HepG2 (cell line): ENCODE data around the gene ZCWPW2. TPM values are rescaled to one million over a fixed set of nuclear protein-coding genes. Genes with fewer than 3 reads are reported as not detected.

Experiments
- AGO2 ChIP-seq: fragments of 200-400 bp; formaldehyde crosslinking; optimal IDR thresholded peaks from 2 replicates; pipeline ENCODE3; 2017; ENCODE audit warnings: mild to moderate bottlenecking, low read depth, low read length, moderate library complexity
- ATF6 ChIP-seq: sonication (generic); formaldehyde crosslinking; conservative IDR thresholded peaks from 2 replicates; pipeline ENCODE4 v1.4.0; 2020; ENCODE audit warnings: missing genetic modification reagents
- BCL6 ChIP-seq: IDR thresholded peaks from 2 replicates; pipeline ENCODE4 v1.6.1; 2016; ENCODE audit warnings: missing genetic modification reagents, missing compliant biosample characterization
- CENPX ChIP-seq: sonication (generic); formaldehyde crosslinking; IDR thresholded peaks from 2 replicates; pipeline ENCODE4 v1.9.0; 2021; ENCODE audit warnings: mild to moderate bottlenecking, missing genetic modification reagents, moderate library complexity
- E2F2 ChIP-seq: sonication (generic); formaldehyde crosslinking; IDR thresholded peaks from 2 replicates; pipeline ENCODE4 v1.4.0; 2020; ENCODE audit warnings: missing genetic modification reagents, borderline replicate concordance
- GATAD2A ChIP-seq: IDR thresholded peaks from 2 replicates; pipeline ENCODE4 v1.6.1; 2016
- HDAC2 ChIP-seq: sonication (generic); formaldehyde crosslinking; IDR thresholded peaks from 2 replicates; pipeline ENCODE4 v1.4.0; 2020; ENCODE audit warnings: missing genetic modification reagents
- KLF13 ChIP-seq: sonication (generic); formaldehyde crosslinking; IDR thresholded peaks from 2 replicates; pipeline ENCODE4 v1.4.0; 2020; ENCODE audit warnings: mild to moderate bottlenecking, missing genetic modification reagents
- MIER2 ChIP-seq: IDR thresholded peaks from 2 replicates; pipeline ENCODE4 v1.6.1; 2016; ENCODE audit warnings: missing biosample characterization, missing genetic modification reagents
- MIXL1 ChIP-seq: IDR thresholded peaks from 2 replicates; pipeline ENCODE4 v1.6.1; 2016
- PAF1 ChIP-seq: IDR thresholded peaks from 2 replicates; pipeline ENCODE4 v1.6.1; 2016; ENCODE audit warnings: missing genetic modification reagents, missing compliant biosample characterization
- RNF219 ChIP-seq: sonication (generic); formaldehyde crosslinking; IDR thresholded peaks from 2 replicates; pipeline ENCODE4 v1.5.0; 2020; ENCODE audit warnings: mild to moderate bottlenecking, missing genetic modification reagents
- SNAPC2 ChIP-seq: sonication (generic); formaldehyde crosslinking; IDR thresholded peaks from 2 replicates; pipeline ENCODE4 v1.8.1; 2022; ENCODE audit warnings: mild to moderate bottlenecking, missing genetic modification reagents
- TSC22D2 ChIP-seq: sonication (generic); formaldehyde crosslinking; IDR thresholded peaks from 2 replicates; pipeline ENCODE4 v1.5.1; 2020; ENCODE audit warnings: missing genetic modification reagents, mild to moderate bottlenecking, borderline replicate concordance
- WIZ ChIP-seq: sonication (generic); formaldehyde crosslinking; IDR thresholded peaks from 2 replicates; pipeline ENCODE4 v1.5.1; 2020; ENCODE audit warnings: mild to moderate bottlenecking, missing genetic modification reagents
- ZEB1 ChIP-seq: IDR thresholded peaks from 2 replicates; pipeline ENCODE4 v1.6.1; 2012; ENCODE audit warnings: mild to moderate bottlenecking, low read depth, inconsistent platforms; ENCODE audit not compliant: insufficient replicate concordance
- ZKSCAN5 ChIP-seq: sonication (generic); formaldehyde crosslinking; IDR thresholded peaks from 2 replicates; pipeline ENCODE4 v1.5.1; 2020; ENCODE audit warnings: mild to moderate bottlenecking, missing genetic modification reagents
- ZKSCAN8 ChIP-seq: IDR thresholded peaks from 2 replicates; pipeline ENCODE4 v1.6.1; 2016; ENCODE audit warnings: borderline replicate concordance, missing genetic modification reagents, missing compliant biosample characterization
- ZNF253 ChIP-seq: sonication (generic); formaldehyde crosslinking; IDR thresholded peaks from 2 replicates; pipeline ENCODE4 v1.8.0; 2022; ENCODE audit warnings: mild to moderate bottlenecking, missing genetic modification reagents, borderline replicate concordance
- ZNF367 ChIP-seq: sonication (generic); formaldehyde crosslinking; IDR thresholded peaks from 2 replicates; pipeline ENCODE4 v1.4.0; 2020; ENCODE audit warnings: missing genetic modification reagents, borderline replicate concordance
- ZNF770 ChIP-seq: sonication (generic); formaldehyde crosslinking; IDR thresholded peaks from 2 replicates; pipeline ENCODE4 v1.5.0; 2020; ENCODE audit warnings: mild to moderate bottlenecking, missing genetic modification reagents
- ZNF816 ChIP-seq: sonication (generic); formaldehyde crosslinking; IDR thresholded peaks from 2 replicates; pipeline ENCODE4 v1.8.0; 2022; ENCODE audit warnings: missing genetic modification reagents, mild to moderate bottlenecking, borderline replicate concordance
- polyA plus RNA-seq, 8 experiments: library from polyadenylated mRNA; depleted of rRNA in 3 of 8; stranded (reverse) in 7 of 8; unstranded in 1 of 8; fragments of >200 nt; fragmentation: Illumina TruSeq in 4 of 8; extraction: Trizol in 4 of 8; gene quantifications; 2 replicates each; pipeline versions ENCODE4 v1.2.1 to v1.2.3, GENCODE V29; 2011 to 2016; ENCODE audit warnings: low read depth in 4 of 8, missing spikeins in 1 of 8, mixed read lengths in 1 of 8; ENCODE audit not compliant: insufficient read depth in 1 of 8
- total RNA-seq, 5 experiments: library from RNA; depleted of rRNA; stranded (reverse); fragments of >200 nt; fragmentation: Illumina TruSeq; extraction: Trizol; gene quantifications; 2 replicates each; pipeline ENCODE4 v1.2.3, GENCODE V29; 2016; ENCODE audit warnings: low read depth in 1 of 5

ZCWPW2 gene
- total and polyA plus RNA-seq, 2 of the 13 experiments (the other 11 are each of a cell fraction or from before 2014, with no cell fraction given), result 0.17 to 0.53 TPM

- no peak; the same call in 1 of the 2 replicates for TF ChIP-seq TSC22D2 (CRISPR knock-in tag)
- no peak for TF ChIP-seq KLF13 (CRISPR knock-in tag)
- peak; percentile 53; the same call in 1 of the 2 replicates for TF ChIP-seq GATAD2A (CRISPR knock-in tag)
- TF ChIP-seq ZNF770, result peak; percentile 47
- TF ChIP-seq E2F2, result no peak
- no peak for TF ChIP-seq PAF1 (CRISPR knock-in tag)
- no peak; the same call in 1 of the 2 replicates for TF ChIP-seq MIXL1
- no peak; the same call in 1 of the 2 replicates for TF ChIP-seq ZKSCAN5 (CRISPR knock-in tag)
- no peak for TF ChIP-seq ATF6 (CRISPR knock-in tag)
- TF ChIP-seq ZNF816 (CRISPR knock-in tag), result no peak
- no peak; the same call in 1 of the 2 replicates for TF ChIP-seq ZNF253 (CRISPR knock-in tag)
- peak; percentile 74; the same call in 1 of the 2 replicates for TF ChIP-seq MIER2 (CRISPR knock-in tag)
- no peak for TF ChIP-seq CENPX (CRISPR knock-in tag)
- 0 out of 2 replicates have a peak, but pooled peaks have one; percentile 71 for TF ChIP-seq ZNF367 (CRISPR knock-in tag)
- TF ChIP-seq SNAPC2 (CRISPR knock-in tag), result peak; percentile 71; the same call in 1 of the 2 replicates
- TF ChIP-seq RNF219, result no peak
- peak; percentile 58; the same call in 1 of the 2 replicates for TF ChIP-seq WIZ
- peak; percentile 83; the same call in 1 of the 2 replicates for TF ChIP-seq HDAC2 (CRISPR knock-in tag)
- TF ChIP-seq BCL6 (CRISPR knock-in tag), result peak; percentile 93
- TF ChIP-seq ZEB1, result no peak
- peak; percentile 90 for TF ChIP-seq AGO2
- TF ChIP-seq ZKSCAN8 (CRISPR knock-in tag), result no peak; the same call in 1 of the 2 replicates
Observed at GRCh38 chr3:28348629-28349468, at the start of gene ZCWPW2, which contains the start of gene AZI2 (continued).
